HG03460 (cell line): ENCODE measurements around the gene PHACTR3.

Source experiments
- ATAC-seq: cut with Tn5 transposase; IDR thresholded peaks from one replicate; pipeline ENCODE4 v1.9.1; 2021; ENCODE audit not compliant: unreplicated experiment

The PHACTR3 gene

DNA sequence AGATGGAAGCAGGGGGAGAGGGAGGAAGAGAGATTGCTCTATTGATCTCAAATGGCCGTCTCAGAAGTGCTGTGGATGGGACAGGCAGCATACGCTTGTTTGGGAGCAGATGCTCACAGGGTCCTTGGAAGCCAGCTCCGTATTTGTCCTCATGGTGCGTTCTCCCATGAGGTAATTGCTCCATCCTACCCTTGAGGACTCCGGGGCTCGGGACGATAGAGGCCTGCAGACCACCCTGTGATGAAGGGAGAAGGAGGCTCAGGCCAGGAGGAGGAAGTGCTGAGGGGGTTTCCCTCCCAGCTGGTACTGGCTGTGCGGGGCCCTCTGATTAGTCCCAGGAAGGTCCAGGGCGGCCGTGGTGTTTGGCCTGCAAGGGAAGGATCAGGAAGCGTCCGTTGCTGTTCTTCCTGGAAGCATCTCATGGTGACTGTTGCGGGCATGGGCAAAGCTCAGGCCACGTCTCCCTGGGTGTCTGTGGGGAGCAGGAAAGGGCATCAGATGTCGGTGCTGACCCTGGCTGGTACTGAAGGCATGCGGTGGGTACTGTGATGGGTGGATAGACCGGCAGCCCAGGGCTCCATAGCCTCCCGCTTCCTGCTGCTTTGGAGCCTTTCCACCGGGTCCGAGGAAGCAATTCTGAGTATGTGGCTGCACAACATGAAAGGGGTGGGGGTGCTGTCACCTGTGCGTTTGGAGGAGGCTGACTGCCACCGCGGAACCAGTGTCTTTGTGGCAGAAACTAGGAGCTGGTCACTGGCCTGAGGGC is 170.8 kb downstream of the PHACTR3 start:
- no peak for ATAC-seq

DNA sequence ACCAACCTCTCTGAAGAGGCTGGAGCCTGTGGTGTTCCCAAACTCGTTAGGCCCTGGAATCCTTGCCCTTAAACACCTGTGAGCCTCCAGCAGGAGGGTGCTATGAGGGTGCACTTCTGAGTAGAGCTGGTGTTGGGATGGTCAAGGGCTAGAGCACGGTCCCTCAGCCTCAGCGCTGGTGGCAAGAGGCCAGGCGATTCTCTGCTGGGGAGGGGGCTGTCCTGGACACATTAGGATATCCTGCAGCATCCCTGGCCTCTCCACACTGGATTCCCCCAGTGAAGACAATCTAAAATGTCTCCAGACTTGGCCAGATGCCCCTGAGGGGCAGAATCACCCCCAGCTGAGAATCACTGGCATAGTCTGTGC is 171.3 kb downstream of the PHACTR3 start:
- ATAC-seq = no peak

DNA sequence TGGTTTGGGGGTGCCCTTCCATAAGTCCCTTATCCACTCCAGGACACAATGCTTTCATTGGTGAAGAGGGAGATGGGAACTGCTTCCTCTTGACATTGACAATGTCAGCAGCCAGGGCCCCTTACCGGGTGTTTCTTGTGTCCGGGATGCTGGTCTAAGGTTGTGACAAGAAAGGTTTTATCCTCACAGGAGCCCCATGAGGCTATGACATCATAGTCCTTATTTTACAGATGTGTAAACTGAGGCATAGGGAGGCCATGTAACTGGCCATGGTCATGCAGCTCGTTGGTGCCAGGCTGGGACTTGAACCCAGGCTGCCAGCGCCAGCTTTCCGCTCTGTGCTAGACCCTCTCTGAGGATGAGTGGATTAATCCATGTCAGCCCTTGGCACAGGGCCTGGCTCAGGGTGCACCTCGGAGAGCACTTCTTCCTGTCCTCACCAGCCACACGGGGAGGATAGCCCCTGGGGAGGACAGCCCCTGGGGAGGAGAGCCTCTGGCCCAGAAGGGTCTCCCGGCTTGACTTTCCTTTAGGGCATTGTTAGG is 171.8 kb downstream of the PHACTR3 start:
- no peak for ATAC-seq

GRCh38 chr20:59776626-59777330 is 172.4 kb downstream of the PHACTR3 start:
- ATAC-seq = no peak

GRCh38 chr20:59777331-59777725 is 173.0 kb downstream of the PHACTR3 start:
- ATAC-seq = no peak

DNA sequence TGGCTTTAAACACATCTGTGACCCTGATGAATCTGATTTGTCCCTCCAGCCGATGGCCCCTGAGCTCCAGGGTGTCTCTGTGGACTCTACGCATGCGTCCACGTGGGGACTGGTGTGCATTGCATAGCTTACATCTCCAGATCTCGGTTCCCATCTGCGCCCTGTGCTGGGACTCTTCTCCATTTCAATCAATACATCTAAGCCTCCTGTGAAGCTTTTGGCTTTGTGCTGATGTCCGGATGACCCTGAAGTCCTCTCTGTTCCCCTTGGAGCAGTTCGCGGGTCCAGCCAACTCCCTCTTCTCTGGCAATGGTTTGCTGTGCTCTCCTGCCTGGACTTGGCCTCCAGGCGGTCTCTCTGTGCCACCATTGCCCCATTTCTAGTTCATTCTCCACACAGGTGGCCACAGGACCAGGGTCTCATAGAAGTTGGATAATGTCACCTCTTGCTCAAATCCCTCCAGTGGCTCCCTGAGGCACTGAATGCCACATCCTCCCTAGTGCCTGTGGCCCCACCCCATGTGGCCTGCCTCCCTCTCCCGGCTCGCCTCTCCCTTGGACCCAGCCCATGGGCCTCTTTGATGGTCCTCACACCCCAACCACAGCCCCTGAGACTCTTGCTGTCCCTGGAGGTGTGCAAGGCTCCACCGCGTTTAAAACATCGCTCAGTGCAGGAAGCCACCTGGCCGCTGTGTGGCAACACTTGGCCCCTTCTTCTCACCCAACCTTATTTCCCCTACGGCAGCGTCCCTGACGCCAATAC is 173.7 kb downstream of the PHACTR3 start:
- ATAC-seq = no peak

GRCh38 chr20:59778615-59779200 is 174.4 kb downstream of the PHACTR3 start:
- no peak for ATAC-seq

DNA sequence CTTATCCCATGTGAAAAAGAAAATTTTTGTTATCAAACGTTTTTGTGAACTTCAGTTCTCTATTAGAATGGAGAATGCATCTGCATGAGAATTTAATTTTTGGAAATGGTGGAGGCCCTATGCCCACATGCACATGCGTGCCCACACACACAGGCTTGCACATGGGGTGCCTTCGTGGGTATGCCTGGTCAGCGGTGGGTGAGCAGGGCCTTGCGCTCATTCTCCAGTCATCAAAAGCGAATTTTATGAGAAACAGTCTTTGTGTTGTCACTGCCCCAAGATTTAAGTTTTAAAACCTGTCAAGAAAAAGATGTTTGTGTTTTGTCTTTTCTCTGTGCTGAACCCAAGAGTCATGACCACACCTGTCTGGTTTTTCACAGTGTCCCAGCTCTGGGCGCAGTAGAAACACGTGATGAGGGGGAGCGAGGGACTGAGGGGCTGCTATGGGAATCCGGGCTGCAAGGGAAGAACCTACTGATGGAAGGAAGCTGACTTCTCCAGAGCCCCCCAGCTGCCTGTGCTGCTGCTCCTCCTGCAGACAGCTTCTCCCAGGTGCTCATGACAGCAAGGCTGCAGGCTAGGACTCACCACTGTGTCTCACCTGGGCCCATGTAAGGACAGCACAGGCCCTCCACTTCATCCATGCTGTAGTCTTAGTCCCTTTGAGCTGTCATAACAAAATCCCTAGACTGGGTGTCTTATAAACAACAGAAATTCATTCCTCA is 175.5 kb downstream of the PHACTR3 start:
- ATAC-seq = no peak

DNA sequence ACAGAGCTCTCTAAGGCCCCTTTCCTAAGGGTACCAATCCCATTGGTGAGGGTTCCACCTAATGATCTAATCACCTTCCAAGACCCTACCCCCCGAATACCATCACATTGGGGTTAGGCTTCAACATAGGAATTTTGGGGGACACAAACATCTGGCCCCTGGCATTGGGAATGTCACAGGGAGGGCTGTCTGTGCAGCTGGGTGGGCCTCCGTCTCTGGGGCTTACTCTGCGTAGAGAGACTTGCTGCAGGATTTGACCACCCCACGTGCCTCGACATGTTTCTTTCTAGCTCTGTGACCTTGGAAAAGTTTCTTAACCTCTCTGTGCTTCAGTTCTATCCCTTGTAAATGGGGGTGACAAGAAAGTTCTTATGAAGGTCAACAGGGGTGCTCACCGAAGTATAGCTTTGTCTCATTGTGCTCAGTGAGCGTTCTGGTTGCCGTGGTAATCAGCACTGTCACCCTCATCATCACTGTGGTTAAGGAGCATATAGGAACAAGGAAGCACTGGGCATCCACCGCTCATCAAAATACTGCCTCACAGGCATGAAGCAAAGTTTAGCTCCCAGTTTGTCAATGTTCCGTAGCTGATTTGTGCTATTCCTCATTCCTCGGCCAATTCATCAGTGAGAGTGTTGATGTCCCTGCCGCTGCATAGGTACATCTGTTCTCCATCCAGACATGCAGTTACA is 176.3 kb downstream of the PHACTR3 start:
- ATAC-seq = no peak

- ATAC-seq = no peak
Observed at GRCh38 chr20:59781226-59781625, 176.9 kb downstream of the PHACTR3 start.

DNA sequence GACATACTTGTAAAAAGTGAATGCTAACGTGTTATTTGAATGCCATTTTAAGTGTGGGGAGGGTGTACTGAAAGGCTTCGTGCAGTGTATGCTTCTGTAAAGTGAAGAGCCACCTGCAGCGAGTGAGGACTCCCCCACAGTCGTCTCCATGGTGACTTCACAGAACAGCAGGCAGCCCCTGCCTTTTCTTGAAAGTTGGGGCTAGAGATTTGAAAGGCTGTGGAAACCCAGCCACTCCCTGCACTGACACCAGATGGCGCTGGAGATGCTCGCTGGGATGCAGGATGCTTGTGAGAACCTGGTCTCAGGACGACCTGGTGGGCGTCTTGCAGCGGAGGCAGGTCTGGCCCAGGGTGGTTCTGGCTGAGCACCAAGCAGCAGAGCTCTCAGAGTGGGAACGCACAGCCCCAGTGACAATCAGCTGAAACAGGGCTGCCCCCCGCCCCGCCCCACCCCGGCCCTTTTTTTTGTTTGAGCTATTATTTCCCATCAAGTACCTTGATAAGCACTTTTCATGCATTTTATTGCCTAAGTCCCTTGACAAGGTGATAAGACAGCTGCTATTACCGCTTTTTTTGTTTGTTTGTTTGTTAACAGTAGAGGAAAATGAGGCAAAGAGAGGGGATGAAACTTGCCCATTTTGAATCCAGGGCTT is 178.8 kb downstream of the PHACTR3 start:
- no peak for ATAC-seq

GRCh38 chr20:59783641-59784010 is 179.3 kb downstream of the PHACTR3 start:
- no peak for ATAC-seq

DNA sequence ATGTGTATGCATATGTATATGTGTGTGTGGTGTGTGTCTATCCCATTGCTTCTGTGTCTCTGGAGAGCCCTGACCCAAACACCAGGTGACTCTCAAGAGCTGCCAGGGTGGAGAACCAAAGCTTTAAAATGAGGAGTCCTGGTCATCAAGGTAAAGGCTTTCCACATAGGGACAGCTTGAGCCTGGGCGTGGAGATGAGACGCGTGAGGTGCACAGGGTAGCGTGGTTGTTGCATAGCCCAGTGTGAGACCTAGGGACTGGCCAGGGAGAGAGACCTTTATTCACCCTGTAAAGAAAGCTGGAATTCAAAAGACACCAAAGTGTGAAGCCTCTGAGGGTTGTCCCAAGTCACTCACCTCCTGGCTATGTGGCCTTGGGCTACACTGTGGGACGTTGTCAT is 180.0 kb downstream of the PHACTR3 start:
- ATAC-seq = no peak

- ATAC-seq = no peak
Observed at GRCh38 chr20:59784791-59785668, 180.7 kb downstream of the PHACTR3 start.

- ATAC-seq = no peak
Observed at GRCh38 chr20:59785669-59785959, 181.3 kb downstream of the PHACTR3 start.

- ATAC-seq = no peak
Observed at GRCh38 chr20:59785986-59786795, 181.9 kb downstream of the PHACTR3 start.

- ATAC-seq = no peak
Observed at GRCh38 chr20:59786801-59787537, 182.6 kb downstream of the PHACTR3 start.
